ENCODE results near the gene YIF1A.

YIF1A gene

GRCh38 chr11:66239998-66240780 is 48.8 kb downstream of the YIF1A start:
- ChIA-PET CTCF (interaction anchor here (1.1 to 1.5 kb wide), 2 partner anchors 16 to 20 kb away, joined by 4 to 5 read pairs; no protein-coding TSS in a partner anchor), POLR2A (no interaction called here)
- H3K4me1 ChIP-seq (ENCODE audit: control insufficient read depth, insufficient read depth, low read length) = no peaks in the 10 kb centered on the region
- peaks cover 0 to 61% of the 10 kb centered on the region in 2 experiments; a peak in 1 of 3 replicates for H3K36me3 ChIP-seq (ENCODE audit: control insufficient read depth in 2 of 2, insufficient read depth in 1 of 2, low read length in 2 of 2)
- H3K27ac ChIP-seq (ENCODE audit: extremely low read depth, low read depth, low read length) = no peak overlapping the region
- no peaks in the 10 kb centered on the region for H3K9me3 ChIP-seq (ENCODE audit: control insufficient read depth, insufficient read depth, low read depth, low read length)
- no peak overlapping the region for H3K4me3 ChIP-seq (ENCODE audit: low read depth, low read length)
- peak; percentile 69 for TF ChIP-seq ZBTB6 (tag by site-specific recombination; IDR thresholded peaks at IDR 0.05)
- no peak for TF ChIP-seq ZNF146 (tag by site-specific recombination; IDR thresholded peaks at IDR 0.05)

GRCh38 chr11:66239511-66239910 is 49.4 kb downstream of the YIF1A start:
- ChIA-PET POLR2A (interaction anchor here (0.6 kb wide), 1 partner anchor 466 kb away, joined by 3 read pairs; no protein-coding TSS in a partner anchor), CTCF (interaction anchor here (1.1 kb wide), 1 partner anchor 19 kb away, joined by 5 read pairs; no protein-coding TSS in a partner anchor)
- Histone ChIP-seq H3K9me3 (ENCODE audit: control insufficient read depth, insufficient read depth, low read depth, low read length) (no peaks in the 10 kb centered on the region), H3K4me1 (ENCODE audit: control insufficient read depth, insufficient read depth, low read length) (no peaks in the 10 kb centered on the region), H3K27ac (ENCODE audit: extremely low read depth, low read depth, low read length) (no peak overlapping the region), H3K36me3 (ENCODE audit: control insufficient read depth in 2 of 2, insufficient read depth in 1 of 2, low read length in 2 of 2) (peaks cover 0 to 64% of the 10 kb centered on the region in 2 experiments; a peak in 1 of 3 replicates), H3K4me3 (ENCODE audit: low read depth, low read length) (no peak overlapping the region)
- TF ChIP-seq ZNF513 (tag by site-specific recombination; IDR thresholded peaks at IDR 0.05) (no peak), GLIS1 (tag by site-specific recombination; IDR thresholded peaks at IDR 0.05) (peak; percentile 43; the same call in 1 of the 2 replicates)

GRCh38 chr11:66238786-66239413 is 50.0 kb downstream of the YIF1A start:
- H3K36me3 ChIP-seq (ENCODE audit: control insufficient read depth in 2 of 2, insufficient read depth in 1 of 2, low read length in 2 of 2) = peaks cover 0 to 68% of the 10 kb centered on the region in 2 experiments; a peak in 1 of 3 replicates
- no peak overlapping the region for H3K27ac ChIP-seq (ENCODE audit: extremely low read depth, low read depth, low read length)
- no peak overlapping the region for H3K4me3 ChIP-seq (ENCODE audit: low read depth, low read length)
- H3K4me1 ChIP-seq (ENCODE audit: control insufficient read depth, insufficient read depth, low read length) = no peaks in the 10 kb centered on the region
- POLR2A ChIA-PET = interaction anchor here (0.6 kb wide), 1 partner anchor 465 kb away, joined by 3 read pairs; no protein-coding TSS in a partner anchor
- no peaks in the 10 kb centered on the region for H3K9me3 ChIP-seq (ENCODE audit: control insufficient read depth, insufficient read depth, low read depth, low read length)
- CTCF ChIA-PET = interaction anchor here (0.6 to 1.1 kb wide), 2 partner anchors 18 to 168 kb away, joined by 3 to 5 read pairs; no protein-coding TSS in a partner anchor
- TF ChIP-seq ZNF140 (tag by site-specific recombination; IDR thresholded peaks at IDR 0.05) (no peak), ZNF324 (tag by site-specific recombination; IDR thresholded peaks at IDR 0.05) (no peak), TSHZ1 (tag by site-specific recombination; IDR thresholded peaks at IDR 0.05; ENCODE audit: borderline replicate concordance) (no peak), ZFP69B (tag by site-specific recombination; IDR thresholded peaks at IDR 0.05) (no peak), KLF10 (tag by site-specific recombination; IDR thresholded peaks at IDR 0.05) (no peak), ZFP3 (tag by site-specific recombination; IDR thresholded peaks at IDR 0.05; ENCODE audit: low read depth) (no peak), EGR2 (tag by site-specific recombination; IDR thresholded peaks at IDR 0.05; ENCODE audit: low read depth) (no peak), PRDM6 (tag by site-specific recombination; IDR thresholded peaks at IDR 0.05) (no peak), GLI4 (tag by site-specific recombination; IDR thresholded peaks at IDR 0.05) (no peak), ZNF558 (tag by site-specific recombination; IDR thresholded peaks at IDR 0.05) (no peak), ZNF473 (tag by site-specific recombination; IDR thresholded peaks at IDR 0.05) (no peak), KLF8 (tag by site-specific recombination; IDR thresholded peaks at IDR 0.05) (no peak), SCRT1 (tag by site-specific recombination; IDR thresholded peaks at IDR 0.05; ENCODE audit: borderline replicate concordance) (no peak), ZSCAN5A (tag by site-specific recombination; IDR thresholded peaks at IDR 0.05) (no peak), ZNF776 (tag by site-specific recombination; IDR thresholded peaks at IDR 0.05; ENCODE audit: borderline replicate concordance) (no peak)

All from HEK293 (cell line).